WI38 (cell line): ENCODE measurements around the gene BMAL2.

Experiments
- H3K4me3 ChIP-seq: 2 replicates; pipeline ENCODE4 v1.5.1; 2011; ENCODE audit warnings: low read depth, mild to moderate bottlenecking, control low read depth, low read length
- CTCF ChIP-seq: IDR thresholded peaks from 2 replicates; pipeline ENCODE4 v1.5.1; 2012; ENCODE audit warnings: low read depth, mild to moderate bottlenecking, control low read depth, low read length

BMAL2 gene

GRCh38 chr12:27334721-27335082, 2.1 kb downstream of the BMAL2 start:
- H3K4me3 ChIP-seq = no peak overlapping the region
- TF ChIP-seq CTCF = no peak

GRCh38 chr12:27335364-27336281, 3.0 kb downstream of the BMAL2 start:
- H3K4me3 ChIP-seq = no peak overlapping the region

GRCh38 chr12:27336282-27336653, 3.6 kb downstream of the BMAL2 start:
- H3K4me3 ChIP-seq = no peak overlapping the region
- TF ChIP-seq CTCF = no peak

More at GRCh38 chr12:27335364-27336281, 3.0 kb downstream of the BMAL2 start:
- TF ChIP-seq CTCF = no peak

GRCh38 chr12:27337376-27337775, 4.7 kb downstream of the BMAL2 start:
- no peak for TF ChIP-seq CTCF
- no peak overlapping the region for H3K4me3 ChIP-seq

GRCh38 chr12:27338473-27338872, 5.8 kb downstream of the BMAL2 start:
- TF ChIP-seq CTCF = no peak
- H3K4me3 ChIP-seq = no peak overlapping the region

GRCh38 chr12:27340971-27341370, 8.3 kb downstream of the BMAL2 start:
- no peak overlapping the region for H3K4me3 ChIP-seq
- no peak for TF ChIP-seq CTCF

GRCh38 chr12:27342536-27342935, 9.9 kb downstream of the BMAL2 start:
- no peak for TF ChIP-seq CTCF
- H3K4me3 ChIP-seq = no peak overlapping the region
